Left kidney (tissue), 2 donors: Measurements from ENCODE around the gene CARS1. TPM values are rescaled to one million over a fixed set of nuclear protein-coding genes. Genes with fewer than 3 reads are reported as not detected.

Source experiments
- DNase-seq: peaks from one replicate; pipeline ENCODE4 v3.0.0-alpha.2; 2013
- polyA plus RNA-seq: library from polyadenylated mRNA; unstranded; fragments of 120-200 nt; gene quantifications from one replicate; pipeline ENCODE4 v1.2.1, GENCODE V29; 2013; ENCODE audit not compliant: insufficient read length

The CARS1 gene
- polyA plus RNA-seq, 1 donor: 28.4 TPM

DNA sequence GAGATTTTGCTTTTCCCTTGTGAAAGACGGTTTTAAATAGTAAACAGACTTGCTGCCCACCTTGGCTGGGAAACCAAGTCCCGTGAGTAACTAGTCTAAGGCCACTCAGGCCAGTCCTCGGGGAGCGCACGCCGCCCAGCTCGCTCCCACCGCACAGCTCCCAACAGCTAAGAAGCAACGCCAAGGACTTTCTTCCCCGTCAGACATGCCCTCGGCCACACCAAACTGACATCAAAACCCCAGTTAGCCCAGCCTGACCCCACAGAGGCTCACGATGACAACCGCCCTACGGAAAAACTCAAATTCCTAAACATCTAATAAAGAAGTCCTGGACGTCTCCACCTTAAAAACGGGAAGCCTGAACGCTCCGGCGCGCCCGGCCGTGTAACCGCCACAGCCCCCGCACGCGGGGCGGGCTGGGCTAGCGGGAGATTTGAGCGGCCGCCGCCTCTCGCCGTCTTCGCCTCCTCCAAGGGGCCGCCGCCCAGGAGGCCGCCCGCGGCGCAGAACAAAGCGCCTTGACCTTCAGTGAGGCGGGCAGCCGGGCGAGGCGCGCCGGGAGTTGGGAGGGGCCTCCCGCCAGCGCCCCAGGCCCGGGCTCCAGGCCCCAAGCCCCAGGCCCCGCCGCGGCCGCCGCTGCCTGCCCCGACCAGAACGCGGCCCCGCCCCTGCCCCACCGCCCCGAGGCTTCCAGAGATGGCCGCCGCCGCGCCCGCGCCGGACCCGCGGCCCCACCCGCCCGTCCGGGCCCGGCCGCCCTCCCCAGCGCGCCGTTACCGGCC, 65.6 kb downstream of the CARS1 start:
- peak; percentile 43 for DNase-seq

DNA sequence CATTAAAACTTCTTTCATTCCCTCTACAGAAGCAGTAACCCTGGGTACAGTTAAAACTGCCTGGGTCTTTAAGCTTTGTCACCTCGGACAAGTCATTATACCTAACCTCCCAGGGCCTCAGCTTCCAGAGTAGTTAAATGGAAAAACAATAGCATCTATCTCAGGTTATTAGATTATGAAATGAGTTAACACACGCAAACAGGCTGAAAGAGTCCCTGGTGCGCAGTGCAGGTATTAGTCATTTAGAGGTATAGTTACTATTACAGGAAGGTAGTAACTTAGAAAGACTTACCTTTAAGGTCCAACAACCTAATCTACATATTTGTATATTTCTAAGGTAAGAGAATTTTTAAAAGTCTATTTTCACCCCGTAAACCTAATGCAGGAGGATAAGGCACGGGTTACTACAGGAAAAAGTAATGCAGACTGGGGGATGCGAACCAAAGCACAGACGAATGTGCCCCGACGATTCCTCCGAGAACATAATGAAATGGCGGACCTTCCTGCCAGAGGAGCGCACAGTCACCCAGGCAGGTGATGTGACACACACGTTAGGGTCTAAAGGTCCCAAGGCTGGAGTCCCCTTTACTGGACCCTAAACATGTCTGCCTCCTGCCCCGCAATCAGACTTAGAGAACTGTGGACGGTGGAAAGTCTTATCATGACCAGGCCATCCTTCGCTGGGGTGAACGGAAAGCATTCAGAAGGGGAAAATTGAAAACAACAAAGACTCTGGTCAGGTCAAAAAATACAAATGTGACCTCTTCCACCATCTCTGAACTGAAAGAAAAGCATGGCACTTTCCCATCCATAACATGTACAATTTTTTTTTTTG, 66.4 kb downstream of the CARS1 start:
- no peak for DNase-seq

DNA sequence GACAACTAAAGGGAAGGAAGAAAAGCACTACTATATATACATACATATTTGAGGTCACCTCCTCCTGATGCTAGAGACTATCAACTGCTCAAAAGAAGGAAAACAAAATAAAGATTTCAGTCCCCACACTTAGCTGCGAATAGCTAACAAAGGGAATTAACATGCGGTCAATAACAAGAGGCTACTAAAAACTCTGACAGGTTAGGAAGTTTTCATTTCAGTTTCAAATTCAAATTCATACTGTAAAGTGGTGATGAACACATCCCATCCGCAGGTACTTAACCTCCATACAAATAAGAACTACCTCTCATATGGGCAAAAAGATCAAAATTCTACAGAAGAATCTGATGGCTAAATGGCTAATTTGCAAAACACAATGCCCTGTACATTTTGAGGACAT, 67.7 kb downstream of the CARS1 start:
- no peak for DNase-seq

DNA sequence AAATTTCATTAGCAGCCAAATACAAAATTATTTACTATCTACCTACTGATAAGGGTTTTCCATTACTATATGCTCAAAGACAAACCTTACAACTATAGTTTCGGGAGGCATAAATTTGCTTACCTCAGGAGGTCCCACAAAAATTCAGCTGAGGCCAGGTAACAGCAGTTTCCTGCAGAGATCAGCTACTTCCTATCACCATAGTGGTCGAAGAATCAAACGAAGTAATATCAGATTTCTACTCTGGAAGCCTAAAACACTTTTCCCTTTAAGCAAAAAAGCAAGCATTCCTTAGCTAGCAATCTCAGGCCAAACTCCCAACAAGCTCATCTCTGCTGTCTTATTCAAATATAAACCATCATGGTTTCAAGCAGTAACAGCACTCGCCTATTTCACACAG, 68.2 kb downstream of the CARS1 start:
- DNase-seq: no peak

DNA sequence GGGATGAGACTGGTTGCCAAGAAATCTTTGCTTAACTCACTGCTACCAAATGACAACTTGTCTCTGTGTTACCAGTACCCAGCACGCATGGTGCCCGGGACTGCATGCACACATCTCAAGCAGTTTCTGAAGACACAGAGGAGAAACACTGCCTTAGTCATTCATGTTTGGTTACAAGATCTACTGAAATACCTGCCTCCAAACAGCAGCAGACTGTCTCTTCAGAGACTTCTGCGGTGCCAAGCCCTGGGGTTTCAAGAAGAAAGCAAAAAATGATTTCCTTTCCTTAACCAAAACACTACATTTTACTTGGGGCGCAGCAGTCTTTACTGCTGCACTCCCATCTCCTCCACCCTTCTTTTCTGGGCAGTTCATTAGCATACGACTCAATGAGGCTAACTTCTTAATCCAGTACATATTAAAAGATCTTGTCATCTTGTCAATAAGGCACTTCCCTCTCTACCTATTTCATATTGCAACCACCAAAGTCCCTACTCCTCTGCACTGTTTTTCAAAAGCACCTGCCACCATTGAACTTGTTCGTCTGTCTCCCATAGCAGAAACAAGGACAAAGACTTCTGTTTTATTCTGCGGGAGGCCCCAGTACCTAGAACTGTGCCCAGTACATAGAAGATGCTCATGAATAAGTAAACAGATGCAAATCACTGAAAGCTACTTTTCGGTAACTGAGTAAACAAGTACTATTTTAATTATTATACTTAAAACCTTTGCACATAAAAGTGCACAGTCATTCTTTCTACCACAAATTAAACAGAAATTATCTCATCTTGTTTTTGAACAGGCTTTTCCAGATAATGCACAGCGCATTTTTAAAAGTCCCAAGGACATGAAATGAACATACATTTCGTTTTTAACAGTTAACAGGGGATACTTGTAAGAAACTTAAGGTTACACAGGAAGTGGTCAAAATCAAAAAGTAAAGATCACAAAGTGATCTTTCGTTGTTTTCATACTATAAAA, 69.1 kb downstream of the CARS1 start:
- no peak for DNase-seq

DNA sequence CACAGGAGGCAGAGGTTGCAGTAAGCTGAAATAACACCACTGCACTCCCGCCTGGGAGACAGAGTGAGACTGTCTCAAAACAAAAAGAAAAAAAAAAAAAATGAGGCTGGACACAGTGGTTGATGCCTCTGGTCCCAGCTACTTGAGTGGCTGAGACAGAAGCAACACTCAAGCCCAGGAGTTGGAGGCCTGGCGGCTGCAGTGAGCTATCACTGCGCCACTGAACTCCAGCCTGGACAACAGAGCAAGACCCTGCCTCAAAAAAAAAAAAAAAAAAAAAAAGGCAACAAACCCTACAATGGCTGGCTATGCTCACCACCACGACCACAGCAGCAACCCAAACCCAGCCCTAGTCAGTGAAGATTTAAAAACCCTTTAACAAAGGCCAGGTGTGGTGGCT, 73.3 kb downstream of the CARS1 start:
- DNase-seq: no peak

DNA sequence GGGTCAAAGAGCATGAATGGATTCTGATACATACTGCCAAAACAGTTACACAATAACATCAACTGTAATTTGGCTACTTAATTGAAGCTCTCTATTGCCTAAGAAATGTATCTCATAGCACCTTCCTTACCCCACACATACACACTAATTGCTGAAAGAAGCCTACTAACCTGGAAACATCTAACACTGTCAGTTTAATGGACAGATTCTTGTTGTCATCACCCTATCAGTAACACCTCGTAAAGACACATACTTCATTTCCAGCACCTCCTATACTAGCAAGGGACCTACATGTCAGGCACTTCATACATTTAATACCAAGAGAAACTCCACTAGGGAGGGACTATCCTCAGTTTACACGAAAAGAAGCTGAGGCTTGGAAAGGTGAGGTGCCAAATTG, 75.0 kb downstream of the CARS1 start:
- DNase-seq: no peak

DNA sequence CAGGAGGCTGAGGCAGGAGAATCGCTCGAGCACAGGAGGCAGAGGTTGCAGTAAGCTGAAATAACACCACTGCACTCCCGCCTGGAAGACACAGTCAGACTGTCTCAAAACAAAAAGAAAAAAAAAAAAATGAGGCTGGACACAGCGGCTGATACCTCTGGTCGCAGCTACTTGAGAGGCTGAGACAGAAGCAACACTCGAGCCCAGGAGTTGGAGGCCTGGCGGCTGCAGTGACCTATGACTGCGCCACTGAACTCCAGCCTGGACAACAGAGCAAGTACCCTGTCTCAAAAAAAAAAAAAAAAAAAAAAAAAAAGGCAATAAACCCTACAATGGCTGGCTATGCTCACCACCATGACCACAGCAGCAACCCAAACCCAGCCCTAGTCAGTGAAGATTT, 76.1 kb downstream of the CARS1 start:
- no peak for DNase-seq

DNA sequence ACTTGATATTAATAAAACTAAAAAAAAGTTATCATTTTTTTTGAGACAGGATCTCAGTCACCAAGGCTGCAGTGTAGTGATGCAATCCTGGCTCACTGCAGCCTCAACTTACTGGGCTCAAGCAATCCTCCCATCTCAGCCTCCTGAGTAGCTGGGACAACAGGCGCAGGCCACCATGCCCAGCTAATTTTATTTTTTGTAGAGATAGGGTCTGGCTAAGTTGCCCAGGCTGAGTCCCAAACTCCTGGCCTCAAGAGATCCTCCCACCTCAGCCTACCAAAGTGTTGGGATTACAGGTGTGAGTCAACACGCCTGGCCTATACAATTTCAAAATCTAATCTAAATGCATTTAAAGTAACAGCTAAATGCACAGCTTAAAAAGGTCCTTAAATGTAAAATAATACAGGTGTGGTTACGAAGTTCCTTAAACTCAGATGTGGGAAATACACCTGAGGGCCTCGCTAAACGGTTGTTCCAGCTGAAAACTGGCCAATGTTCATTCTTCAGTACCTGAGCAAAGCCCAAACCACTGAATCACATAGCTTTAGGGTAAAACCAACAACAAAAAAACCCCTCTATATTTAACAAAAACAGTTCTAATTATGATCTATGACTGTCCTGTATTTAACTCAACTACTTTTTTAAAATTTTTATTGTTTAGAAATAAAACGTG, 76.9 kb downstream of the CARS1 start:
- DNase-seq: no peak

DNA sequence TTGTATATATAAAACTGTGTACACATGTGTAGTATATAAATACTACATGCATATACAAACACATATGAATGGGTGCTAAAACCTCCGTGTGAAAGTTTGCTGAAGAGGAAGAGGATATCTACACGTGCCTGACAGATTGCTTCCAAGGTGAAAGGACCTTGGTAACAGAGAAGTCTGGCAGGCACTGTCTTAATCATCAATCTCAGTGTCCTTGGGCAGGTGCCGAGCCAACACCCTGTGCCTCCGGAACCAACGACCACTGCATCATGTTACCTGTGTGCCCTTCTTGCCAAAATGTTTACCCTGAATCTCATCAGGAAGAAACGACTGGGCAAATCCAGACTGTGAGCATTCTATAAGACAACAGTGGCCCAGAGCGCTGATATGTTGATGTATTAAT, 80.1 kb downstream of the CARS1 start:
- DNase-seq: no peak

DNA sequence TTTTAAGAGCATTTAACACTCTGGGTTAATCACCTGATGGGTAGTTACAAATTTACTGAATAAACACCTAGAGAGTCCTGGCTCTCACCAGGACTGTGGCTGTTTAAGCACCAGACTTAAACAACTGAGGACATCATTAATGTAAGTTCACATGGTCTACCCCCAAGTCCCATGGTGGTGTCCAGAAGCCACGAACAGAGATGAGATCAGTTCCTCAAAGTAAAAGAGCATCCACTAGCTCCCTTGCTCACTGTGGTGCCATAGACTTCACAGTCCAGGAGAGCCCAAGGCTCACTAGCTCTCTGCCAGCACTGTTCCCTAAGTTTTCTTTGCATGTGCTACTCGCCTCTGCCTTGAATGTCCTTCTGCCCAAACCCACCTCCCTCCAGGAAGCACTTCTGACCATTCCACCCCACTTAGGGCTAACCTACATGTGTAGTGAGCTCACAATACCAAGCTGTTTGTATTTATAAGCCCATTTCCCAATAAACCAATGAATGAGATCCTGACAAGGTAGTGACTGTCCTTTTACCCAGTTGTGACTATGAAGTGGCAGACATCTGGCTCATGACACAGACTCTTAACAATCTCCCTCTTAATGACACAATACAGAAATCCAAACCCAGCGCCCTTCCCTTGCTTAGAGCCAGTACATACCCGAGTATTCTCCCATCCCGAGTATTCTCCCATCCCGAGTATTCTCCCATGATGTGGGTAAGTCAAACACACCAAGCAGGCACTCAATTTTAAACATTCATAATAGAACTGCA, 80.7 kb downstream of the CARS1 start:
- DNase-seq: no peak

DNA sequence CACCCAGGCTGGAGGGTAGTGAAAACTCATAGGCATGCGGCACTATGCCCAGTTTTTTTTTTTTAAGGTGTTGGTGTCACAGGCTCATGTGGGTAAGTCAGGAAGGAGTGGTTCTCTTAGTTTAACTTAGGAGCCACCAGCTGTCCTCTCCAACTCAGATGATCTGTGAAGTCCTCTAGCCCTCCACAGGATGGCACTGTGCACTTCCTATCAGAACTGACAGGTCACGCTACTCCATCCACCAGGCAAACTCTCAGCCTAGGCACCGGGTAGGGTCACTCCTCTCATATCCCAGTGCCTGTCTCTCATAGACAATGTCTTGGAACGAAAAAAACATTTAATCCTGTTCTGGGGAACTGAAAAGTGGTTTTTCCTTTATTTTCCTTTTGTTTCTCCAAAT, 81.6 kb downstream of the CARS1 start:
- DNase-seq: no peak

DNA sequence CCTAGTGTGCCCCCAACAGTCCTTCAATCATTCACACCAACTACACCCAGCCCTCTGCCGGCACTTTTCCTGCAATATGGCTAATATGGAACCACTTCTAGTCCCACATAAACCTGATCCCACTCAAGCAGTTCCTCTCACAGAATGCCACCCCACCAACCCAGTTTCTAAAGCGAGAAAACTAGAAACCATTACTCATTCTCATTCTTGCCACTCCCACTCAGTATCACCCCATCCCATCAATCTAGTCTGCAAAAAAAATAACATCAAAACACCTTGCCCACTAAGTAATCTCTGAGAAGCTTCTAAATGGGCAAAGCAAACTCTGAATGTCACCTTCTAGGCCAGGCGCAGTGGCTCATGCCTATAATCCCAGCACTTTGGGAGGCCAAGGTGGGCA, 83.0 kb downstream of the CARS1 start:
- DNase-seq: no peak

DNA sequence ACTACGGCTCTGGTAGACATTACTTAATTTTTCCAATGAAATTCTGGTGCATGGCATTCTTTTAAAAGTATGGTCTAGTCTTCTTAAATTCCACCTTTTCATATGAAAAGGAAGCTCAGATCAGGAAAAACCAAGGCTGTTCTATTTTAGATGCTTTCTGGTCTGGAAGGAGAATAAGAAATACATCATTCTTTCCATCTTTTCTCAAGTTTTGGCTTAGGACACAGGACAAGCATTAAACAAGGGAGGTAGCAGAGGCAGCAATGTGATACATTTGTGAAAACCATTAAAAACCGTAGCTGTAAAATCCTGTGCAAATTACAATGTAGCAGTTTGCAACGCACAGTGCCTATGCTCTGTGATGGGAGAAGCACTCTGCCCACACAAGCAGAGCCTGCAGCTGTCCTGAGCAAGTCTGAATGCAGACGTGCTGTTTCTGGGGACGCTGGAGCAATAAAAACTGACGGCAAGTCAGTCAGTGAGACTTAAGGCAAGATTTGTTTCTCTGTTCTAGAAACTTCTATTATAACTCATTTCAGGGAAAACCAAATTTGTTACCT, 88.8 kb downstream of the CARS1 start:
- DNase-seq: no peak

DNA sequence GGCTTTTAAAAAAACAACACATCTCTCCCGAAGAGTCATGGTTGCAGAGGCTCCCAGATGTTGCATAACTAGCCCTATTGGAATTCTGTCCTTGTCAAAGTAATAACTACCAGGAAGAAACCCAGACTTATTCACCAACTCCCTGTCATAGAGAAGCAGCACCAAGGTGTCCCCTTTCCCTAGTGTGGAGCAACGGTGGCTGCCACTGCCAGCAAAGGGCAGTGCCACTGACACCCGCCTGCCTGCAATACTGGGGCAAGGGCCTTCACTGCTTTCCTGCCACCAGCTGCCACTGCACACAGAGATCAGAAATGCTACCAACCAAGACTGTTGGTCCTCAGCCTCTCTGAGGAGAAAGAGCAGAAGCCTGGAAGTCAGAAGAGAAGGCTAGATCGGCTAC, 92.4 kb downstream of the CARS1 start:
- DNase-seq: no peak

DNA sequence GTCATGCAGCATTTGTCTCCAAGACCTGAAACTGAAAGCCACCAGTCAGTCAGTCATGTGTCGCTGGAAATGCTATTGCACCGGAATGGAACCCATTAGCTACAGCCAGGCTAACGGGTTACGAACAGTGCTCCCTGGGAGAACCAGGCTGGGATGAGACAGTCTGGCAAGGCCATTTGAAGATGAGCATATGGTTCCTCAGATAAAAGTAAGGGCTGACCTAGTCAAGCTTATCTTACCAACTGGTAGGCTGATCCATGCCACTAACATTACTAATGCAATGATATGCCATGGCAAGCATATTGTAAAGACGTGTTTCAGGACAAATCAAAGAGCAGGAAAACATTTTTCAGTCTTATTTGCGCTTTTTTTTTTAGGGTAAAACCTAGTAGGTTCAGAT, 93.5 kb downstream of the CARS1 start:
- no peak for DNase-seq

DNA sequence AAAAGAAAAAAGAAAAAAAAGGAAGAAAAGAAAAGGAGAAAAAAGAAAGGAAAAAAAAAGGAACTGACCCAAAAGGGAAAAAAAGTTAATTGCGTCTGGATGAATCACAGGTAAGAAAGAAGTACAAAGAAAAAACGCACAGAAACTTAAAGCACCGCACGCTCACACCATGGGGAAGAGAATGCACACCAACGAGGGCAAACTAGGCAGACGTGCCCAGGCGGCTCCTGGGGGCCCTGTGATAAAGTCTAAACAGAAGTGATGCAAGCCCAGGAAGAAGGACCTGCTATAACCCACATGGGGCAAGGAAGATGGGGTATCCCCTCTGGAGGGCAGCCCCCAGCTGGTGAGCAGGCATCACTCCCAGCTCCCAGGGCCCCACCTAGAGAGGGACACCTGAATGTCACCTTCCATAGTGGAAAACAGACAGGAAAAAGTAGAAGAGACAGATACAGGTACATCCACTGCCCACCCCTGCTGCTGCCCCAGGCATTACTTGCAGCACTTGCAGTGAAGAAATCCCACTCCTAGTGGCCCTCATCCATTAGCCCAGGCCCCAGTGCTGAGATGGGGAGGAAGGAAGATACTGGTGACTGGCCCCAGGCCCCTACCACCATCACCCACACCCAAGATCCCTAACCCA, 94.0 kb downstream of the CARS1 start:
- no peak for DNase-seq

DNA sequence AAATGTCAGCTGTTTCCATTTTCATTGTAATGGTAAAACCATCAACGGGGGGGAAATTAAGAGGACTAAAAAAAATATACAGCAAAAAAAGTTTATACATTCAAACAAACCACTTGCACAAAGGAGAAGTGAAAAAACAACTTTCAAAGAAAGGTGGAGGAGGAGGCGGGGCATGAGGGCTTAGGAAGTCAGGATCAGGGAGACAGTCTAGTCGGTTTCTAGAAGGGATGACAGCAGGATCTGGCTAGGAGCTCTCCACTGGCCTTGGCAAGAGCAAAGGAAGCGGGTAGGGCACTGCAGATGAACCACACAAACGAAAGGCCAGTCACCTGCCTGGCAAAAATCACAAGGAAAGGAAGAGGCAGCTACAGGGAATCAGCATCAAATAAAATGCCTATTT, 96.1 kb downstream of the CARS1 start:
- DNase-seq: no peak

DNA sequence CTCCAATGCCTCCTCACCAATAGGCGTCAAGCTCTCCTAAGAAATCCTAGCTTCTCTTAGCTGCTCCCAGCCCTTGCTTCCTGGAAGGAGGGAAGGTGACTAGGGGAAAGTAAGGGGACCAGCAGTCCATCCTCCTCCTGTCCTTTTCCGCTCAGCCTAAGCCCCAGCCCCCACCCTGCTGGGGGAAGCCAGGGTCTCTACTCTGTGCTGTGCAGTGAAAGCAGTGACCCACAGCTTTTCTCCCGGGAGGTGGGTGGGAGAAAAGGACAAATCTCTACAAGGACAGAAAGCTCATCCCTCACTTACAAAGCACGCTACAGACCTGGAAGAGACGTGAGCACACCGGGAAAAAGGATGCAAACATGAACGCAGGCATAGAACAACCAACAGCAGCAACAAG, 97.1 kb downstream of the CARS1 start:
- DNase-seq: no peak

DNA sequence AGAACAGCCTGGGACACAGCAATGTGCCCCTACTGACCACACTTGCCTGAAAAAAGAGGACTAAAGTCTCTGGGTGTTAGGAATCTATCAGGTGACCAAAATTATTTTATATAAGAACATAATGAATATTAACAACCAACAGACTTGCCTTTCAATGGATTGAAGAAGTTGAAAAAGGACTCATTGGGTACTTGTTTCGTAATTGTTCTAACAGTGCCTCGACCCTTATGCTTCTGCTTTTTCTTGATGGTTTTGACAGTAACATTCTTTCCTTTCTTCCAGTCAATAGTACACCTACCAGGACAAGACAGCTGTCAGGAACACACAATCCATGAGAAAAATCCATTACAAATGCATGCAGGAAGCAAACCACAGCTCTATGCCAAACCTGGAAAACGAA, 99.0 kb downstream of the CARS1 start:
- no peak for DNase-seq
